GM18498 (cell line): ENCODE results near the gene LRRC3.
"Not testable (repeated sequence)": the region's sequence is repeated elsewhere in the genome, so short reads cannot be mapped to it uniquely, and the experiment has no call there.

Source experiments
- ATAC-seq: cut with Tn5 transposase; IDR thresholded peaks from one replicate; pipeline ENCODE4 v1.9.1; 2021; ENCODE audit warnings: mild to moderate bottlenecking, moderate library complexity; ENCODE audit not compliant: unreplicated experiment

The LRRC3 gene

GRCh38 chr21:44477131-44477530, 21.8 kb downstream of the LRRC3 start:
- no peak for ATAC-seq

DNA sequence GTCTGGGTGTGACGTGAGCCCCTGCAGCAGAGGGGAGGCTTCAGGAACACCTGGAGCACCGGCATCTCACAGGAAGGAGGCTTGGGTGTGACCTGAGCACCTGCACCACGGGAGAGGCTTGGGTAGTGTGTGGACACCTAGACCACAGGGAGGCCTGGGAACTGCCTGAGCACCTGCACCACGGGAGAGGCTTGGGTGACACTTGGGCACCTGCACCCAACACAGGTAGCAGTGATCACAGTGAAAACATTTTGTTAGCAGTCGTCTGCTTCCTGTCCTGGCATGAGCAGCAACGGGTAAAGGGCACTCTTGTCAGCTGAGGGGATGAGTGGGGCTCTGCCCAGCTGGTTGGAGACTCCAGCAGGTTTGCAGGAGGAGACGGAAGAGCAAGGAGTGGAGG, 22.4 kb downstream of the LRRC3 start:
- no peak for ATAC-seq

DNA sequence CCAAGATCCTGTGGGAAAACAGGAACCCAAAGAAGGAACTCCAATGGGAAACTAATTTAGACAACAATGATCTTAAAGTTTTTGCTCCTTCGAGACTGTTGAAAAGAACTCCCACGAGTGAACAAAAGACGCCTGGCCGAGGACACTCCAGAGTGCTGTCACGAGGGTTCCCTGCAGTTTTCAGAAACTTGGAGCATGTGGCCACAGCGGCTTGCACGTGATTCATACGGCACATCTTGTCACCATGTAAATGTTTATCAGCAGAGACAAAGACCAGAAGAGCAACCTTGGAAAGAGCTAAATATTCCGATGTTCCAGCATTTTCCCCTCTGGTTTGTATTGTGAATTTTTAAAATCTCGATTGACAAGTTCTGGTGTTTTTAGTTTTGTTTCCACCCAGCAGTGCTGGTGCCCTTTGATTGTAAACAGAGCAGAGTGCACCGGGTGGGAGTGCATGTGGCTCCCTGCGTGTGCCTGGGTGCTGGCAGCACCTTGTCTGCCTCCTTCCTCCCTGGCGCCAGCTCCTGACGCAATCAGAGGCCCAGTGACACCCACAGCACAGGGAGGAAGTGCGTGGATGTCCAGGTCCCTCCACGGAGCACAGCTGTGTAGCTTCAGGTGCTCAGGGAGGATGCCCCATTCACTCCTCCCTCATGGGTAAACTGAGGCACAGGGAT, 23.0 kb downstream of the LRRC3 start:
- ATAC-seq = no peak

DNA sequence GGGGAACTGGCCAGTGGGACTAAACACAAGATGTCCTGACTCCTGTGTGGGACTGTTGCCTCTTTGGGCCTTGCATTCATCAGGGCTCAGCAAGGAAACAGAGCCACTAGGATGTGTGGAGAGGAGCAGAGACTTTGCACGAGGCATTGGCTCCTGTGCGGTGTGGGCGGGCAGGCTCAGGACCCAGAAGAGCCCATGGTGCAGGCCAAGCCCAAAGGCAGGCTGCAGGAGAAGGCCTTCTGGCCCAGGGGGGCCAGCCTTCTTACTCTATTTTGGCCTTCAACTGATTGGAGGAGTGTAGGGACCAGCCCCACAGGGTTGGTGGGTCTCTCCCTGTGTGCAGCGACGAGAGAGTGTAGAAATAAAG, 23.5 kb downstream of the LRRC3 start:
- no peak for ATAC-seq

GRCh38 chr21:44479556-44480199, 24.4 kb downstream of the LRRC3 start:
- not testable (repeated sequence) for ATAC-seq

DNA sequence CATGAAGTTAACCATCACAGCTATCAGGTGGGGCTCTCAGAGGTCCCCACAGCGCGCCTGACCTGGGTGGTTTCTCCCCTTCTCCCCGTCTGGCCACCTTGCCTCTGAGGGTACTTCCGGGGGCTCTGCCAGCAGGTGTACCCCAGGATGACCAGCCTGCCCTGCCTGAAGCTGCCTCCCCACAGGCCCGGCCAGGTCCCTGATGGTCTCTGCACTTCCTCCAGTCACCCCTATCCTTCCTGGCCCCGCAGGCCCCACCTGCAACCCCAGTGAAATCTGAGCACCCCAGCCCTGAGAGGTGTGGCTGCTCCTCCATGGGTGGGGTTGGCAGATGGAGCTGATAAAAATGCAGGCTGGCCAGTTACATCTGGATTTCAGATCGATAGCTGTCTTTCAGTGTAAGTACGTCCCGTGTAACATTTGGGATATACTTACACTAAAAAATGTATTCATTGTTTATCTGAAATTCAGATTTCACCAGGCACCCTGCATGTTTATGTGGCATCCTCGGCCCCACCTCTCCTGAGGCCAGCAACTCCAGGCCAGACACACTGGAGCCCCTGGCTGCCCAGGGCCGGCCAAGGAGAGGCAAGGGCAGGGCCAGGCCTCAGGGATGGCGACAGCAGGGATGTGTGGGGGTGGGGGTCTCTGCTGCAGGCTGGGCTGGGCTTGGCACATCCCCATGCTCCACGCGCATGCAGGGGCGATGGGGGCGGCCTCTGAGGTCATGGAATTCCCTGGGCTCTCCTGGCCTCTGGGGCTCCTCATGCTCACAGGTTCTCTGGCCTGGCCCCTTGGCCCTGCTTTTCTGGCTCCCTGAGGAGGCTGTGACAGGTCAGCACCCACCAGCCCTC, 25.1 kb downstream of the LRRC3 start:
- ATAC-seq = no peak

DNA sequence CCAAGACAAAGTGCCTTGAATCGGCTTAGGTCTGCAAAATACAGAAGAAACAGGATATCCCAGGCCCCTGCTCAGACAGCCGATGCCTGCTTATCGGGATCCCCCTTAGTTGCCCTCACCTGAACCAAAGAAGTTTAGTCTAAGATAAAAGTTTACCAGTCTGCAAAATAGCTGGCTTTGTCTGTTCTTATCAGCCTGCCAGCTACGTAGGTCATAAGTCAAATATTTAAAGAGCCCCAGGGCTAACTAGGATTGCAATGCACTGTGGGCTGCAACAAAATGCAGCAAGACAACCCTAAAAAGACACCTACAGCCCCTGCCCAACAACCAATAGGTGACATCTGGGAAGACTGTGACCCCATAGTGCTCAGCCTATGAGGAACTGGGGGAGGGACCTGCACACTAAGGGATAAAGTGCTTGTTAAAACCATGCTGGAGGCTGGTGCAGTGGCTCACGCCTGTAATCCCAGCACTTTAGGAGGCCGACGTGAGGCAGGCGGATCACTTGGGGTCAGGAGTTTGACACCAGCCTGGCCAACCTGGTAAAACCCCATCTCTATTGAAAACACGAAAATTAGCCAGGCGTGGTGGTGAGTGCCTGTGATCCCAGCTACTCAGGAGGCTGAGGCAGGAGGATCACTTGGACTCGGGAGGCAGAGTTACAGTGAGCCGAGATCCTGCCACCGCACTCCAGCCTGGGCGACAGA, 27.4 kb downstream of the LRRC3 start:
- no peak for ATAC-seq

- no peak for ATAC-seq
Measured at GRCh38 chr21:44483288-44484237, 28.3 kb downstream of the LRRC3 start.

DNA sequence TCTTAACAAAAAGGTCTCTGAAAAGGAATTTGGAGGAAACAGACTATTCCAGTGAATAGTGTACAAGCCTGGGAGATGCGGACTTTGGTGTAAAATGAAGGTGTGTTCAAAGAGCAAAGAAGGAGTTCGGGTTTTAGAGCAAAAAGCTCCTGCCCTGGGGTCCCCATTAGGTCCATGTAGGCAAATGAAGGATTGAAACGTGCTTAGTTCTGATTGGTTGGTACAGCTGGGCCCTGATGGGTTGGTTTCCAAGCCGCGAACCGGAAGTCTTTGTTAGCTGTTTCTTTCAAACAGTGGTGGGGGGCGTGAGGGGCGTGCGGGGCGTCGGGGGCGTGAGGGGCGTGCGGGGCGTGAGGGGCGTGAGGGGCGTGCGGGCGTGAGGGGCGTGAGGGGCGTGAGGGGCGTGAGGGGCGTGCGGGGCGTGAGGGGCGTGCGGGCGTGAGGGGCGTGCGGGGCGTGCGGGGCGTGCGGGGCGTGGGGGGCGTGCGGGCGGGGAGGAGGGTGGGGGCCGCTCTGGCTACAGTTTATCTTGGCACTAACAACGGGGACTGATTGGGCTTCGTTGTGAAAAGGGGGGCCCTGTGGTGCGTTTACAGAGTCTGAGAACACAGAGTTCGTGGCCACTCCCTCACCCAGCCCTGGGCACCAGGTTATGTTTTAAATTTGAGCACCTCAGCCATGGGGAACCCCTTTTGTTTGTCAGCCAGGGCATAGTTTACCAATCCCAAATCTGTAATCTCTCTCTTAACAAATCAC, 29.4 kb downstream of the LRRC3 start:
- no peak for ATAC-seq

- ATAC-seq = no peak
Measured at GRCh38 chr21:44485254-44485793, 30.0 kb downstream of the LRRC3 start.

- ATAC-seq = no peak
Measured at GRCh38 chr21:44485796-44486195, 30.5 kb downstream of the LRRC3 start.

GRCh38 chr21:44486302-44486701, 31.0 kb downstream of the LRRC3 start:
- no peak for ATAC-seq

DNA sequence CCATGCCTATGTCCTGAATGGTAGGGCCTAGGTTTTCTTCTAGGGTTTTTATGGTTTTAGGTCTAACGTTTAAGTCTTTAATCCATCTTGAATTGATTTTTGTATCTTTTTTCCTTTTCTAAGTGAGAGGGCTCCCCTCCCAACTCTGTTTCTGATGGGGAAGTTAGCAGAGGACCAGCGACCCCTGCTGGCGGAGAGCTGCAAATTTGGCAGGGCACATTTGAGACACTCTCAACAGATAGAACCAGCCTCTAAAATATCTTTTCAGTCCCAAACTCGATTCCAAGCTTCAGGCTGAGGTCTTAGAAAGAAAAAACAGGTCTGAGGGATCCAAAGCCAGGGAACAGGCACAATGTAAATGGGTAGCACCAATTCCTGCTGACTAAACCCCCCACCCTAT, 32.5 kb downstream of the LRRC3 start:
- ATAC-seq = no peak

DNA sequence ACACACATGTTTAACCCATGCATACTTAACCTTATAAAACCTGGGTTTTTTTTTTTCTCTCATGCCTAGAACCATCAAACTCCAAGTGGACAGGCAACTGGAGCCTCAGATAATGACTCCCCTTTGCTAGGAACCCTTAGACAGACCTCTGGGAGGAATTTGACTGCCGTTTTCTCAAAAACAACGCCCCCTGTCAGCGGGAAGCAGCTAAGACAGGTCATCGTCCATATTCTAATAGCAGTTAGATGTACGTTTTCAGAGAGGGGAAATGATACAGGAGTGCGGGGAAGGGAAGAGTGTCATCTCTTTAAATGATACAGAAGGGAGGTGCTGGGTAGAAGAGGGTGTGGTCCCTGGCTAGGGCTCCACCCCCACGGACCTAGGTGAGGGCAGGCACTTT, 34.7 kb downstream of the LRRC3 start:
- ATAC-seq = no peak

- no peak for ATAC-seq
Measured at GRCh38 chr21:44490405-44490804, 35.1 kb downstream of the LRRC3 start.

DNA sequence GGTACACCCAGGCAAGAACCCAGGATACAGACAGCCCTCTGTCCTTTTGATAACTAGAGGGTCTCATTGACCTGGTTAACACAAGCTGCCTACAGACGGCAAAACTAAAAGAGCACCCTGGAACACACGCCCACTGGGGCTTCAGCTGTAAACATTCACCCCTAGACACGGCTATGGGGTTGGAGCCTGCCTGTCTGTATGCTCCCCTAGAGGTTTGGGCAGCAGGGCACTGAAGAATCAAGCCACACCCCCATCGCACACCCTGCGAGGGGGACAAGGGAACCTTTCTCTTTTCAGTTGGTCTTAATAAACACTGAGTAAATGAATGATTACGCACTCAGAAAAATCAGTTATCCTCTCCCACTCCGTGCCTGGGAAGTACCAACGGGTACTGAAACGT, 35.5 kb downstream of the LRRC3 start:
- no peak for ATAC-seq

GRCh38 chr21:44492567-44493385, 37.5 kb downstream of the LRRC3 start:
- ATAC-seq = no peak

DNA sequence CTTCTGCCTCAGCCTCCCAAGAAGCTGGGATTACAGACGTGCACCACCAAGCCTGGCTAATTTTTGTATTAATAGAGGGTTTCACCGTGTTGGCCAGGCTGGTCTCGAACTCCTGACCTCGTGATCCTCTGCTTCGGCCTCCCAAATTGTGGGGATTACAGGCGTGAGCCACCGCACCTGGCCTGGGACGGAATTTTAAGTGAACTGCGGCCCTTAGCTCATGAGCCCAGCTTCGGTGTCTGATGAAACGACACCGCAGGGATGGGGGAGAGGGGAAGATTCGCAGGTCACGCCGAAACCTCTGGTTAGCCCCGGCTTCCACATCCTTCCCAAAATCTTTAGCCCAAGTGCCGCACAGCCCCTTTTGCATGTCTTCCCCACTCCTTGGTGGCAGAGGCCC, 39.1 kb downstream of the LRRC3 start:
- no peak for ATAC-seq
